PC-3 (cell line): ENCODE results near the gene CCDC185. TPM values are rescaled to one million over a fixed set of nuclear protein-coding genes. Genes with fewer than 3 reads are reported as not detected.

Source experiments
- ATAC-seq: fragments of 200-7000 bp; cut with Tn5 transposase; 2 replicates; pipeline ENCODE4 v1.9.1; 2020; ENCODE audit warnings: mild to moderate bottlenecking, moderate library complexity
- BruUV-seq: library from RNA; stranded (reverse); fragments of 400-500 nt; replicated peaks from 2 replicates; lab custom pipeline; 2021; lab: Mats Ljungman, UMichigan
- CTCF ChIA-PET: fragments of 300-600 bp; sonication (Branson Sonifier 250); formaldehyde crosslinking; loops from one replicate; lab custom pipeline; 2022; ENCODE audit warnings: antibody characterized with exemption; lab: Charles Lee
- POLR2A ChIA-PET: fragments of 300-600 bp; sonication (Branson Sonifier 250); formaldehyde crosslinking; loops from one replicate; lab custom pipeline; 2022; ENCODE audit warnings: antibody characterized with exemption; ENCODE audit not compliant: unreplicated experiment; lab: Charles Lee
- DNase-seq: peaks from one replicate; pipeline ENCODE4 v3.0.0-alpha.2; 2015
- H2AFZ ChIP-seq: fragments of 300-600 bp; sonication (generic); 2 replicates; pipeline ENCODE4 v1.6.0; 2016; ENCODE audit warnings: antibody characterized with exemption, low read length
- H3F3A ChIP-seq: fragments of 300-600 bp; sonication (generic); one replicate; pipeline ENCODE4 v1.6.0; 2017; ENCODE audit warnings: antibody characterized with exemption, low read length, control low read depth, mild to moderate bottlenecking; ENCODE audit not compliant: unreplicated experiment
- H3K27ac ChIP-seq: fragments of 300-600 bp; sonication (generic); 2 replicates; pipeline ENCODE4 v1.5.1; 2016; ENCODE audit warnings: mild to moderate bottlenecking, low read length
- H3K27me3 ChIP-seq: fragments of 300-600 bp; sonication (generic); 2 replicates; pipeline ENCODE4 v1.6.1; 2016; ENCODE audit warnings: low read length, mixed read lengths
- H3K36me3 ChIP-seq: fragments of 300-600 bp; sonication (generic); 2 replicates; pipeline ENCODE4 v1.6.1; 2016; ENCODE audit warnings: low read depth, mixed run types, low read length, mixed read lengths
- H3K4me1 ChIP-seq: fragments of 300-600 bp; sonication (generic); 2 replicates; pipeline ENCODE4 v1.5.1; 2016; ENCODE audit warnings: low read length; ENCODE audit not compliant: insufficient read depth
- H3K4me2 ChIP-seq: fragments of 300-600 bp; sonication (generic); 2 replicates; pipeline ENCODE4 v1.6.0; 2016; ENCODE audit warnings: low read length
- H3K4me3 ChIP-seq: fragments of 300-600 bp; sonication (generic); 2 replicates; pipeline ENCODE4 v1.5.1; 2016; ENCODE audit warnings: mild to moderate bottlenecking, low read length, mixed read lengths
- H3K79me2 ChIP-seq: fragments of 300-600 bp; sonication (generic); 2 replicates; pipeline ENCODE4 v1.6.1; 2017; ENCODE audit warnings: low read length, mixed read lengths
- H3K9ac ChIP-seq: fragments of 300-600 bp; sonication (generic); 2 replicates; pipeline ENCODE4 v1.6.0; 2016; ENCODE audit warnings: mild to moderate bottlenecking, low read length
- H3K9me2 ChIP-seq: fragments of 300-600 bp; sonication (generic); replicated peaks from 2 replicates; pipeline ENCODE4 v1.6.1; 2016; ENCODE audit warnings: mixed run types, low read length, mixed read lengths
- H3K9me3 ChIP-seq: fragments of 300-600 bp; sonication (generic); 2 replicates; pipeline ENCODE4 v1.6.1; 2016; ENCODE audit warnings: low read length, mixed read lengths
- H4K20me1 ChIP-seq: fragments of 300-600 bp; sonication (generic); 2 replicates; pipeline ENCODE4 v1.6.1; 2016; ENCODE audit warnings: low read length, mixed read lengths
- EZH2 ChIP-seq: fragments of 300-600 bp; sonication (generic); IDR thresholded peaks from one replicate; pipeline ENCODE4 v1.6.1; 2017; ENCODE audit warnings: antibody characterized with exemption, mild to moderate bottlenecking, low read length; ENCODE audit not compliant: unreplicated experiment
- EZH2phosphoT487 ChIP-seq: fragments of 300-600 bp; sonication (generic); IDR thresholded peaks from 2 replicates; pipeline ENCODE4 v1.6.1; 2018; ENCODE audit warnings: mild to moderate bottlenecking, antibody characterized with exemption, low read length, borderline replicate concordance
- intact Hi-C: fragments of 100-400 bp; cut with micrococcal nuclease; formaldehyde crosslinking; loops from 2 replicates; pipeline ENCODE4 v1.9.0; 2023
- total RNA-seq: library from RNA; depleted of rRNA; stranded (reverse); fragments of >200 nt; gene quantifications from 2 replicates; pipeline ENCODE4 v1.2.3, GENCODE V29; 2014
- TF ChIP-seq, protein P1 (sequence below): fragments of 300-600 bp; sonication (generic); conservative IDR thresholded peaks from 2 replicates; pipeline ENCODE4 v1.5.1; 2017; ENCODE audit warnings: antibody characterized with exemption, low read depth, mild to moderate bottlenecking, low read length

The CCDC185 gene
- total RNA-seq, 1 experiment from 2014 or later = not detected

DNA sequence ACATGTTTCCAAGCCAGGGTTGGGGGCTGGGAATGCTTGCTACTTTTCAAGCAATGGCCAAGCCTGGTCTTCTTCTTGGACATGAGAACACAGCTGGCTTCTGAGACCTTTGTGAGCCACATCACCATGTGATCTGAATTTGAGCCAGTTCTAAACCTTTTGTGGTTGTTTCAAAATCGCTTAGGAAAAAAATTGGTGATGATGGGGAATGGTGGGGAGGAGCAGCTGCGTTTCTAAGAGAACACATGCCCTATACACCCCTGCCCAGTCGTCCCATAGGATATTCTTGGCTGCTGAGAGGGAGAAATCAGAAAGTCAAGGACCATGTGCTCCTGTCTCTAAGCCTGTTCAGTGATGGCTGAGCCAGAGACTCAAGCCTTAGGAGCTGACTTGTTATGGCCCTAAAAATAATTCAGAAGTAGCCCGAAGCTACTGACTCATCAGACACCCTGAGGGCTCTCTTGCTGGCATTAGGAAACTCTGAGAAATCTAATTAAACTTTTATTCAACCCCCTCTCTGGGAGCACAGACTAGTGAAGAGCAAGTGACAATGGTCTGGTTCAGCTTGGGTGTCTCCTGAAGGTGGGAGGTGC lies 30.5 kb downstream of the CCDC185 start:
- H3F3A ChIP-seq = no peaks in the 10 kb centered on the region
- no peaks in the 10 kb centered on the region for H3K36me3 ChIP-seq
- H3K9ac ChIP-seq = no peak overlapping the region
- TF ChIP-seq EZH2 (no peak), EZH2phosphoT487 (no peak)
- TF ChIP-seq, protein P1, sequence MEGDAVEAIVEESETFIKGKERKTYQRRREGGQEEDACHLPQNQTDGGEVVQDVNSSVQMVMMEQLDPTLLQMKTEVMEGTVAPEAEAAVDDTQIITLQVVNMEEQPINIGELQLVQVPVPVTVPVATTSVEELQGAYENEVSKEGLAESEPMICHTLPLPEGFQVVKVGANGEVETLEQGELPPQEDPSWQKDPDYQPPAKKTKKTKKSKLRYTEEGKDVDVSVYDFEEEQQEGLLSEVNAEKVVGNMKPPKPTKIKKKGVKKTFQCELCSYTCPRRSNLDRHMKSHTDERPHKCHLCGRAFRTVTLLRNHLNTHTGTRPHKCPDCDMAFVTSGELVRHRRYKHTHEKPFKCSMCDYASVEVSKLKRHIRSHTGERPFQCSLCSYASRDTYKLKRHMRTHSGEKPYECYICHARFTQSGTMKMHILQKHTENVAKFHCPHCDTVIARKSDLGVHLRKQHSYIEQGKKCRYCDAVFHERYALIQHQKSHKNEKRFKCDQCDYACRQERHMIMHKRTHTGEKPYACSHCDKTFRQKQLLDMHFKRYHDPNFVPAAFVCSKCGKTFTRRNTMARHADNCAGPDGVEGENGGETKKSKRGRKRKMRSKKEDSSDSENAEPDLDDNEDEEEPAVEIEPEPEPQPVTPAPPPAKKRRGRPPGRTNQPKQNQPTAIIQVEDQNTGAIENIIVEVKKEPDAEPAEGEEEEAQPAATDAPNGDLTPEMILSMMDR = no peak
- H3K9me3 ChIP-seq = no peaks in the 10 kb centered on the region
- H3K4me3 ChIP-seq = no peak overlapping the region
- no peaks in the 10 kb centered on the region for H3K79me2 ChIP-seq
- ATAC-seq (no peak), DNase-seq (peak; percentile 7)
- H3K27ac ChIP-seq = no peak overlapping the region
- ChIA-PET POLR2A (no interaction called here), CTCF (no interaction called here)
- intact Hi-C loops = no loop called here
- no peak overlapping the region for H3K4me2 ChIP-seq
- H4K20me1 ChIP-seq = no peaks in the 10 kb centered on the region
- H3K4me1 ChIP-seq = no peaks in the 10 kb centered on the region
- no peaks in the 10 kb centered on the region for H3K9me2 ChIP-seq
- no peak overlapping the region for H2AFZ ChIP-seq
- BruUV-seq = no TSS peak
- H3K27me3 ChIP-seq = peaks cover 63% of the 10 kb centered on the region

DNA sequence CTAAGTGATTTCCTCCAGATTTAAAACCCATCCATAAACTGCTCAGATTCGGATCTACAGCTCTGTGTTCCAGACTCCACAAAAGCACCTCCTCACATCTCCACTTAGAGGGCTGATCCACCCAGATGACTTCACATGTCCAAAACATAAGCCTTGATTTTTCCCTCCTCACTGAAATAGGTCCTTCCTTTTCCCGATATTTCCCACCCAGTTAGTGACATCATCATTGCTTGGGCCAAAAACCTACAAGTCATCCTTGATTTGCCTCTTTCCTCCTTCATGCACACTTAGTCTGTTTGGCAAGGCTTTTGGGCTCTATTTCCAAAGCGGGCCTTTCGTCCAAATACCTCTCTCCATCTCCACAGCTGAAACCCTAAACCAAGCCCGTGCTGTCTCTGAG lies 32.3 kb downstream of the CCDC185 start:
- Histone ChIP-seq H2AFZ (no peak overlapping the region), H3K36me3 (no peaks in the 10 kb centered on the region), H3K4me3 (no peak overlapping the region), H3K27ac (no peak overlapping the region), H3K4me2 (no peak overlapping the region), H4K20me1 (no peaks in the 10 kb centered on the region), H3K9me2 (no peaks in the 10 kb centered on the region), H3K27me3 (peaks cover 45% of the 10 kb centered on the region), H3F3A (no peaks in the 10 kb centered on the region), H3K79me2 (no peaks in the 10 kb centered on the region), H3K9ac (no peak overlapping the region), H3K4me1 (no peaks in the 10 kb centered on the region), H3K9me3 (no peaks in the 10 kb centered on the region)
- ChIA-PET CTCF (interaction anchor here (0.8 kb wide), 1 partner anchor 292 kb away, joined by 3 read pairs; no protein-coding TSS in a partner anchor), POLR2A (no interaction called here)
- TF ChIP-seq, protein P1 = no peak
- TF ChIP-seq EZH2phosphoT487 = no peak
- intact Hi-C loops = no loop called here
- ATAC-seq = no peak
- no peak for DNase-seq
- no TSS peak for BruUV-seq

DNA sequence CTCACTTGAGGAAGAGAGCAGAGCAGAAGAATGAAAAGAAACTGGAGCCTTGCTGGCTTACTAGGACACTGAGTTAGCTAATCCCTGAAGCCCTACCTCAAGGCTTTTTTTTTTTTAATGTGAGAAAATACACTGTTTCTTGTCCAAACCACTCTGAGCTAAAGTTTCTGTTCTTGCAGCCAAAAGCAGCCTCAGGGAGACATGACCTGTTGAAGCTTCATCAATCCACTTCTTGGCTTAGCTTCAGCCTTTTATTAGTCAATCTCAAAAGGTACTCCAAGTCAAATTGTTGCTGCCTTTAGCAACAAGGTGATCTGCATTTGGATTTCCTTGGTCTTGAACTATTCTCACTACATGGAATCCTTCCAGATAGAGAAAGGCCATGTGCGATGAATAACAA lies 33.7 kb downstream of the CCDC185 start:
- TF ChIP-seq, protein P1 = no peak
- TF ChIP-seq EZH2phosphoT487 (no peak), EZH2 (no peak)
- H3K4me1 ChIP-seq = no peaks in the 10 kb centered on the region
- H3K9me3 ChIP-seq = no peaks in the 10 kb centered on the region
- intact Hi-C loops = no loop called here
- ATAC-seq (no peak), DNase-seq (no peak)
- H3K27me3 ChIP-seq = peaks cover 40% of the 10 kb centered on the region
- no peak overlapping the region for H3K27ac ChIP-seq
- H3K9me2 ChIP-seq = no peaks in the 10 kb centered on the region
- no peaks in the 10 kb centered on the region for H3F3A ChIP-seq
- no peak overlapping the region for H2AFZ ChIP-seq
- H3K79me2 ChIP-seq = no peaks in the 10 kb centered on the region
- CTCF ChIA-PET = no interaction called here
- H3K4me3 ChIP-seq = no peak overlapping the region
- BruUV-seq = no TSS peak
- H4K20me1 ChIP-seq = no peaks in the 10 kb centered on the region
- POLR2A ChIA-PET = no interaction called here
- H3K4me2 ChIP-seq = no peak overlapping the region
- no peak overlapping the region for H3K9ac ChIP-seq
- no peaks in the 10 kb centered on the region for H3K36me3 ChIP-seq
